ENCODE results near the gene NCF2.
"Not testable (repeated sequence)": the region's sequence is repeated elsewhere in the genome, so short reads cannot be mapped to it uniquely, and the experiment has no call there.

NCF2 gene, protein sequence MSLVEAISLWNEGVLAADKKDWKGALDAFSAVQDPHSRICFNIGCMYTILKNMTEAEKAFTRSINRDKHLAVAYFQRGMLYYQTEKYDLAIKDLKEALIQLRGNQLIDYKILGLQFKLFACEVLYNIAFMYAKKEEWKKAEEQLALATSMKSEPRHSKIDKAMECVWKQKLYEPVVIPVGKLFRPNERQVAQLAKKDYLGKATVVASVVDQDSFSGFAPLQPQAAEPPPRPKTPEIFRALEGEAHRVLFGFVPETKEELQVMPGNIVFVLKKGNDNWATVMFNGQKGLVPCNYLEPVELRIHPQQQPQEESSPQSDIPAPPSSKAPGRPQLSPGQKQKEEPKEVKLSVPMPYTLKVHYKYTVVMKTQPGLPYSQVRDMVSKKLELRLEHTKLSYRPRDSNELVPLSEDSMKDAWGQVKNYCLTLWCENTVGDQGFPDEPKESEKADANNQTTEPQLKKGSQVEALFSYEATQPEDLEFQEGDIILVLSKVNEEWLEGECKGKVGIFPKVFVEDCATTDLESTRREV

DNA sequence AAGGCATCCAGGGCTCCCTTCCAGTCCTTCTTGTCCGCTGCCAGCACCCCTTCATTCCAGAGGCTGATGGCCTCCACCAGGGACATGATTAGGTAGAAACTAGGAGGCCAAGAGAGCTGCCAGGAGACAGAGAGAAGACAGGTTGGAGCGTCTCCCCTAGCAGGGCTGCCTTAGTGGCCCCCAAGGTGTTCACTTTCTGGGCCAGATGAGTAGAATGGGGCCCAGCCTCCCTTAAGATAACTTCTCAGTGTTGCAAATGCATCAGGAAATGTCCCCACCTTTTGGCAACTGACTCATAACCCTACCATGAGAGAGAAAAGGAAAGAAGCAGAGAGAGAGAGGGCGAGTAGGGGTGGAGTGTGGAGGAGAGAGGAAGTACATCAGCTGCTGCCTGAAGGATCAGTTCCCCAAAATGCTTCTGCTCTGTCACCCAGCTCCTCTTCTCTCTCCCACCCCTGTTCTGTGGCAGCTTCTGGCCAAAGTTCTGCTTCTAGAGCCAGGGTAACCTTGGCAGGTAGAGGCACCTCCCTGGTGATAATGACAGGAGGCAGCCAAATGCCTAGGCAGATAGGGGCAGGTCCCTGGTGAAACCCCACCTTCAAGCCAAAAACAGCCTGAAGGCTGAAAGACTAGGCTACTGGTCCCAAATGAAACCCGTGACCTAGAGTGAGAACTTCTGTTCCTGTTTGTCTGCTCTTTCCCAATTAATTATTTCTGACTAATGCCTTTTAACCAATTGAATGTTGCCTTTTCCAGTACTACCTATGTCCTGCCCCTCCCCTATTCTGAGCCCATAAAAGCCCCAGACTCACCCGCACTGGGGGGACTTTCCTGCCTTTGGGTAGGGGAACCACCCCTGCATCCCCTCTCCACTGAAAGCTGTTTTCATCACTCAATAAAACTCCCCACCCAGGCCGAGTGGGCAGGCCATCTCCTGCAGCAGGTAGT, at the start of gene NCF2:
Gene NCF2, minus strand, starts transcription at position 216 of the 948 bp plus-strand sequence. Its CDS starts 130 bp downstream, at position 86.
- DNase-seq: no peak

DNA sequence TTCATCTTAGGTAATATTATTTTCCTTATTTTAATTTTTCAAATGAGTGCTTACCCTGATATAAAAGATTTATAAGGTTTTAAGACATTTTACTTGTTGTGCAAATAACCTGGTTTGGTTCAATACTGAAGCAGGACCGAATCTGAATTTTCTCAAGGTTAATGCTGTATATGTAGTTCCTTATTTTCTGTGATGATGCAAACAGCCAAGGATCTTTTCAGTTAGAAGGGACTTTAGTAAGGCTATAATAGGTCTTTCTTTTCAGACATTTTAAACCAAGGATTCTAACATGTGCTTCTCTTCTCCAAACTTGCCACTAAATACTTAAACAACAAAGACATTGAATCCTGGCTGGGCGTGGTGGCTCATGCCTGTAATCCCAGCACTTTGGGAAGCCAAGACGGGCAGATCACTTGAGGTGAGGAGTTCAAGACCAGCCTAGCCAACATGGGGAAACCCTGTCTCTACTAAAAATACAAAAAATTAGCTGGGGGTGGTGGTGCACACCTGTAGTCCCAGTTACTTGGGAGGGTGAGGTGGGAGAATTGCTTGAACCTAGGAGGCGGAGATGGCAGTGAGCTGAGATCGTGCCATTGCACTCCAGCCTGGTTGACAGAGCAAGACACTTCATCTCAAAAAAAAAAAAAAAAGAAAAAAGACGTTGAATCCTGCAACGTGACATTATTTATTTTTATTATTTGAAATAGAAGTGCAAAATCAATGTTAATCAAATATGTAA, 48.6 kb upstream of the NCF2 start:
- no peak for DNase-seq

DNA sequence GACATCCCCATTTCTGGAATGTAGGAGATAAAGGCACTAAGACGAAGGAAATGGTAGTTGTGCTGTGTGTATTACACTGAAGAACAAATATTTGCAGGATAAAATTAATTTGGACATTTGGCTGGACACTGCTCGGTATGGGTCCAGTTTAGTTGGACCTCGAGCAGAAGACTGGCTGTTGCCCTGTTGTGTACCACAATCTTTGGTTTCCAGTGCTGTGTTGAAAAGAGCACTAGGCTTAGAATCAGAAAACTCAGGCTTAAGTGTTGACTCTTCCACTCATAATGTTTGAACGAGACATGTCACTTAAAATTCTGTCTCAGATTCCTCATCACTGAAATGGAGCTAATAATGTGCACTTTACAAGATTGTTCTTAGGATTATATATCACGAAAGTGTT, 46.5 kb upstream of the NCF2 start:
- no peak for DNase-seq

DNA sequence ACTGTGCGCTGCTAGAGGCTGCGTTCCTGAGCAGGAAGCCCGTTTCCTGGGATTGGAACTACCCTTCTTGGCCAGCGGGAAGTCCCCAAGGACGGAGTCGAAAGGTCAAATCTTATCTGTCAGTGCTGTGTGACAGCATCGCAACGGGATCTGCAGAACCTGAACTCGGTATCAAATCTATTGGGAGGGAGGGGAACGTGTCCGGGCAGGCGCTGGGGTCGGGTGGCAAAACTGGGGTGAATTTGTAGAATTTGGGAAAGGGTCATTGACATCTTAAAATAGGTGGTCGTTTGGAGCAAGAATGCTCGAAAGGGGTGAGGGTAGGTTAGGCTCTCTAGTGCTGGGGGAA, 46.0 kb upstream of the NCF2 start:
- DNase-seq: no peak

DNA sequence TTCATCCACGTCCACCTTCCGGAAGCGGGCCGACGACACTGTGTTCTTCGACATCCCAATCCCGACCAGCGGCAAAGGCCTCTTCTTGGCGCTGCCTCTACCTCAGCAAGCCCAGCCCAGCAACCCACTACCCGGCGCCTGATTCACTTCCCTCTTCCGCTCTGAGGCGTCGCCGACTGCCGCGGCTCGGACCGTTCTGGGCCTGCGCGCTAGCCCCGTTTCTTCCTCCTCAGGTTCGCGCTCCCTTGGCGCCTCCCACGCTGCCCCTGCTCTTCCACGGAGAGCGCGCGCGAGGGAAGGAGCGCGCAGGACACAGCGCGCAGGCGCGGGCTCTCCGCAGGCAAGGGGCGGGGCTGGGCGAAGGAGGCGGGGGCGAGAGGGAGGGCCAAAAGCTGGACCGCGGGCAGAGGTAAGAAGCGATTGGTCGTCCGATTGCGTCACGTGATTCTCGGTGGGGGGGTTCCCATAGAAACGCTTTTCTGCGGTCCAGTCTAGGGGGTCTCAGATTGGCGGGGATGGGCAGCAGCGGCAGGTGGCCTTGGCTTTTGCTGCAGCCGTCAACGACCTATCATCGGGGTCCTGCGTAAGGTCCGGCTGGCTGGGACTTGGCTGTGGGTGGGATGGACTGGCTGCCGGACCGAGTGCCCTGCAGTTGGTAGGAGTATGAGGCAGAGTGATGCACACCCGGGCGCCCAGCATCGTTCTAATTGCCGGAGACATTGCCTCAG, 45.5 kb upstream of the NCF2 start, which contains the start of gene ARPC5:
Gene ARPC5, minus strand, starts transcription at position 178 of the 728 bp plus-strand sequence. Its CDS starts 124 bp downstream, at position 54.
- DNase-seq: peak; percentile 98

DNA sequence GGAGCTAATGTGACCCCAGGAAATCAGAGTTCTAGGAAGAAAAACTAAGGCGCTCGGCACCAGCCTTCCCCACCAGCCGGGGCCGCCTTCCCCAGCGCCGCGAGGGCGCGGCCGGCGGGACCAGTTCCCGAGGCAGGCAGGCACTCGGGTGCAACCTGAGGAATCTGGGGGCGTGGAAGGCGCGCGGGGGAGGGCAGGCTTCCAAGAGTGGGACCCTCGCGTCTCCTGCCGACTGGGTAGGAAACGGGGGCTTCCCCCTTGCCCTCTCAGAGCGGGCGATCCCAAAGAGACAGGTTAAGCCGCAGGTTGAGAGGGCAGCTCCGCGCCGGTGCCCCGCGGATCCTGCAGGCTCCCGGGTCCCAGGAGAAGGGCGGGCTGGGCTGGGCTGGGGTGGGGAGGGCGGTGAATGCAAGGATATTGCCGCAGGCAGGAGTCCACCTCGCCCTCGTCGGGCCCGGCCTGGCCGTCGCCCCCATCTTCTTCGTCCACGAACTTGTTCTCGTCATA, 44.9 kb upstream of the NCF2 start:
- DNase-seq: peak; percentile 43

DNA sequence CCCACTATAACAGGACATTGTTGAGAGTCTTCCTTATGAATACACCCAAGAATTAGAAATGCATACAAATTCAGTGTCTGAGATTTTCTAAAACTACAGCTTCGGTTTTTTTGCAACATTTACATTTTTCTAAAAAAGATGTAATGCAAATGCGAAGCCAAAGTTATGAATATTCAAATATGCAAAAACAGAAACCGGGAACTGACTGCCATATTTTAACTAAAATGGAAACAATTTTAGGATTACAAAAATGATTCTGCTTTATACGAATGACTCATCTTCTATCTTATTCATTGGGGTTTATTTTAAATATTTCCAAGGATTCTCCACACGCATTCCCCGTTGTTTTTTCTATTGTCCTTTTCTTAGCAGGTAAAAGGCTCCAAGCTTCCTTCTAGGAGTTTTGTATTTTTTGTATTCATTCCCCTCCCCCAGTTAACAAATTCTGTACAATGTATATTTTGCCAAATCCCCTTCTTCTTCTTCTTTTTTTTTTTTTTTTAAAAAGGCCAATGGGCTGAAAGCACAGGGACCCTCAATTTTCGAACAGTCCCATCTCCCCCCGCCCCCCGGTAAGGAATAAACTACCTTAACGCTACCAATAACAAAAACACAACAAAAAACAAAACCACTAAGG, 44.3 kb upstream of the NCF2 start:
- no peak for DNase-seq

DNA sequence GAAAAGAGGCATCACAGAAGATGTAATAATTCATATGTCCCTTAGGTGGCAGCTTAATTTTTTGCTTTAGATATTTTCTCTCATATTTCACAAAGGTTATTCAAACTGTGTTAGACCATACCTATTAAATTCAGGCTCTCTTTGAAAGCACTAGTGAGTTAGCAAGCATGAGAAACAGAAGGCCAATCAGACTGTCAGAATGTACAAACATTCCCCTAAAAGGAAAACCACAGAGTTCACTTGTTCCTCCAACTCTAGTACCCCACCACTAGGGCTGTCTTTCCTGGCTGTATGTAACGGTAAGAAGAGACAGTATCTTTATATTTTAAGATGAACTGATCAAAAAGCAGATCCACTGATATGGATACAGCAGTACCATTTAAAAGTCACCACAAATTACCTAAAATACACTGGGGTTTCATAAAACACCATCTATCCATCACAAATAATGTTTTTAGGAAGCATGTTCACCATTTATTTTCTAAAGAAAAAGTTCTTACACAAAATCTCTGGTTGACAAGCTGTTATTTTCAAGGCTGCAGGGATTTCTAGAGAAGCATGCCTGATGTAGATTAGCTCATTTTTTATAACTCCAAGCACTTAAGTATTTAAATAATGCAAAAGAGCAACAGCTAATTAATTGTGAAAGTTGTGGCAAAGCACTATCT, 43.6 kb upstream of the NCF2 start:
- DNase-seq: no peak

DNA sequence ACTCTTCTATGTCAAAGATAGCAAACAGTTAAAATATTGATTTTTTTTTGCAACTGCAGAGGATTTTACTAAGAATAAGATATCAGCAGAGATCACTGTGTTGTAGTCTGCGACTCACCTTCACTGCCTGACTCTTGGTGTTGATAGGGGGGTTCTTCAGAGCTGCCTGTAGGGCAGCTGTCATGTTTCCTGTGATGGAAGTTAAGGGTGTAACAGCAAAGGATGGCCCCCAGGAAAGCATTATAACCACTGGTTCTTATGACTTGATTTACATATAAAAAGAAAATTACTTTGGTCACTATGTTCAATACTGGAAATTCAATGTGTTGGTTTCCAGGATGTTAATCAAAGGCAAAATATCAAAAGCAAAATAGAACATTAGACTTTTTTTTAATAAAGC, 42.7 kb upstream of the NCF2 start:
- no peak for DNase-seq

DNA sequence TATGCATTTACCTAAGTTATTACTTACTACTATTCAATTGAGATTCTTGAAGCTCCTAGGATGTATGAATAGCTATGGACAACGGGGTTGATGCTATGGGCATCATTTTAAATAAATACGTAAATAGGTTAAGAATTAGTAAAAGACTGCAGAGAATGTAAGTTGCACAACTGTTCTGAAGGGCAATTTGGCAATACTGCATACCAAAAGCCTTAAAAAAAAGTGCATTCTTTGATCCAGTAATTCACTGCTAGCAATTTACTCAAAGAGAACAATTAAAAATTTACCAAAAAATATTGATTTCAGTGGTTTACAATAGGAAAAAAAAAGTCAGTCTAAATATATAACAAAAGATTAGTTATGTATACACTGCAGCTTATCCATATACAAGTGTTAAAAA, 41.9 kb upstream of the NCF2 start:
- DNase-seq: no peak

DNA sequence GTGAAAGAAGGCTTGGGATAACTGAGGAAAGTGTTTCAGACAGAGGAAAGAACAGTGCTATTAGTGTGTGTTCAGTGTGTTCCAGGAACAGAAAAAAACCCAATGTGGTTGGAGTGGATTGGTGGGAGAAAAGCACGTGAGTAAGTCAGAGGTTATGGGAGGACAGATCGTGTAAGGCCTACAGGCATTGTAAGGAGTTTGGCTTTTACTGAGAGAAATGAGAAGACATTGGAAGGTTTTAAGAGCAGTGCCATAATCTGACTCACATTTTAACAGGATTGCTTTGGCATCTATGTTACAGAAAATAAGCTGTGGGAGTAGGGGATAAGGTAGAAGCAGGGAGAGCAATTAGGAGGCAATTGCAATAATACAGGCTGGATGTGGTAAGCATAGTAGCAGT, 40.5 kb upstream of the NCF2 start:
- no peak for DNase-seq

DNA sequence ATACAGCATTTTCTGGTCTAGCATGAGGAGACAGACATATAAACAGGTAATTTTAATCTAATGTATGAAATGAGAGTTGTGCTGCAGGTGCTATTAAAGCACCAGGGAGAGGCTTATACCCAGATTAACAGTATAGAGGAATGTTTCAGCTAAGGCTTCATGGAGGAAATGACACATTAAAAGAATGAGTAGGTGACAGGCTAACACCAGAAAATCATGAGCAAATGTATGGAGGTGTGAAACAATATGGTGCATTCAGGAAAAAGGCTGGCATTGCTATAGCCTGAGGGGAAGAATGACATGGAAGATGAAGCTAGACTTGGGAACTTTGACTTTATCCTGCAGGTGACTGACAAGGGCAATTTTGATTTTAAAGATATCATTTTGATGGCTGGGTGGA, 38.3 kb upstream of the NCF2 start:
- DNase-seq: no peak

DNA sequence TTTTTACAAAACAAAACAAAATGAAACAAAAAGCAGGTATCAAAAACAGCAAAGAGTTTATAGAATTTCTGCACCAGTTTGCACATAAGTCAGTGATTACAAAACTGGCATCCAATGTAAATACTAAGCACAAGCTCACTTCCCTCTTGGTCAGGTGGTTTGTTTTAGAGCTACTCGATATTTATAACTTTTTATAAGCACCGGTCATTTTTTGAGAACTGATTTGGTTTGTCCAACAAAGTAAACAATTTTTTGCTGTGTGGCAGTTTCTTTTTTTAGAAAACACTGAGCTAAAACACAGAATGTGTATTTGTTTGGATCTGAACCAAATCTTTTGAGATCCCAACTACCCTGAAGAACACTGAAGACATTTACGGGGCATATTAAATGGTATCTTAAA, 36.0 kb upstream of the NCF2 start:
- not testable (repeated sequence) for DNase-seq

DNA sequence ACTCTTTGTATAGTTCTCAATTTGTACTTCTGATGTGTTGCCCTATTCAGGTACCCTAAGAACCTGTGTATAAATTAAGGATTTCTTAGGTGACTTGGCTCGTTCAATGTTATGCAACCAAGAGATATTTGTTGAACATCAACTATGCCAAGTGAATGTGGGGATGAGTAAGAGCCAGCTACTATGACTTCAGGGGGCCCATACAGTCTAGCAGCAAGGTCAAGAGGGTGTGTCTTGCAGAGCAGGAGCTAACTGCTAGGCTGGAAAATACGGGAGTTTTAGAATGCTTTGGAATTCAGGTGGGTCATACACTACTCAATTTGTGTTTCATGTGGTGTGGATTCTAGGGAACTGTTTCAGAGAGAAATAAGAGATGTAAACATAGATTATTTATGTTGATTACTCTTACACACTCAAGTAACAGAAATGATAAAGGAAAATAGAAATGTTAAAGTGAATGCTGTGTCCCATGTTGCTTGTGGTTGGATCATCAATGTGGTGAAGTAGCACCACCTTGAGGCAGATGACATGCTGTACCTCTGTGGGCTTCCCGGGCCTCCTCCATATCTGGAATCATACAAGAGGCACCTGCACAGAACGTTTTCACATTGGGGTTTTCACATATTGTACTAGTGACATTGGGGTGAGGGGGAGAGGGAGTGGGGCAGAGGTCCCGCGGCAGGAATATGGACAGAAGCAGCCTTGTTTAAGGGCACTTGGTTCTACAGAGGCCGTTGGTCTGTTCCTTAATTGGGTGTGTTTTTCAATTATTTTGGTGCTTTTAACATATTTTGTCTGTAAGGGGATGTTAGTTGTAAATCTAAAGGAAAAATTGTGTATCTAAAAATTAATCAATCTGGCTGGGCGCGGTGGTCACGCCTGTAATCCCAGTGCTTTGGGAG, 32.9 kb upstream of the NCF2 start:
- DNase-seq: peak; percentile 37

DNA sequence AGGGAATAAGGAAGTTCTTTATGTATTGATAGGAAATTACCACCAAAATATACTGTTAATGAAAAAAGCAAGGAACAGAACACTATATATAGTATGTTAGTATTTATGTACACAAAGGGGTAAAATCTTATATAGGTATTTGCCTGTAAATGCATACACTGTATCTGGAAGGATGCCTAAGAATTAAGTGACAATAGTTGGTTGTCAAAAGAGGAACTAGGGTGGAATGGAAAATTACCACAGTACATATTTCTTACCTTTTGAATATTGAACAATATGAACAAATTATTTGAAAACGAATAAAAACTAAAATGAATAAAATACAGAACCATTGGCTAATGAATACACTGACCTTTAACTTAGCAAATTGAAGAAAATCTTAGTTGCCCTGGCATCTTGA, 31.8 kb upstream of the NCF2 start:
- DNase-seq: no peak

DNA sequence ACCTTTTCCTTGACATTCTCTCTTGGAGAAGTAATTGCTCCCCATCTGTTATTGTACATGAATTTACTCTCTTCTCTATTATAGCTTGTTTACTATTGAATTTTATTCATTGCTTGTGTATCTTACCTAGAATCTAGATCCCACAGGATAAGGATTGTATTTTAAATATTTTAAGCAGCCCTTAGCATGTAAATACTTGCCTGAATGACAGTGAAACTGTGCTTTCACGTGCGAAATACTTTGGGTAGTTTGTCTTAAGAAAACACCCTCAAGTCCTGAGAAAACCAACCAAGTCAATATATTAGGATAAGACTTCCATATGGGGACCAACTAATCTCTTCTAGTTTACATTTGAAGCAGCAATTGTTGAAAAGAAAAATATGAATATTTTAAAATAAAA, 30.1 kb upstream of the NCF2 start:
- no peak for DNase-seq

DNA sequence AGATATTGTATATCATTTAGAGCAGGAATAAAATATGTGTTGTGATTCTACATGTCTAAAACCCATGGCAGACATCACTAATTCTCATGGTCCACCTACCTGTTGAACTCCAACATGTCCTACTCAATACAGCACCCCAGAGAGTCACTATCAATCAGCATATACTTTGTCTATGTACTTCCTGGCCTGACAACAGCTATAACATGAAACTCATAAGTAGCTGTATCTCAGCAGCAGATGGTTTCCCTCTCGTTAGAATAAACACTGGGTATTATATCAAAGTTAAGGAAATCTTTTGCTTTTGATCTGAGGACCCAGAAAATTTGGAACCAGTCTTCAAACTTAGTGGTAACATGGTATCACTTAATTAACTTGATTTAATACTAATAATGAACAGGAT, 29.5 kb upstream of the NCF2 start:
- no peak for DNase-seq

DNA sequence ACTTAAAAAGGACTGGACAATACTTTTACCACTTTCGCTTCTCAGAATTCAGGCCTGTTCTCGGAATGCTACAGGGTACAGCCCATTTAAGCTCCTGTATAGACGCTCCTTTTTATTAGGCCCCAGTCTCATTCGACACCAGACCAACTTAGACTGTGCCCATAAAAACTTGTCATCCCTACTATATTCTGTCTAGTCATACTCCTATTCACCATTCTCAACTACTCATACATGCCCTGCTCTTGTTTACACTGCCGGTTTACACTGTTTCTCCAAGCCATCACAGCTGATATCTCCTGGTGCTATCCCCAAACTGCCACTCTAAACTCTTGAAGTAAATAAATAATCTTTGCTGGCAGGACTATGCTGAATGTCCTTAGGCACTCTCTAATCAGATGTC, 27.9 kb upstream of the NCF2 start:
- DNase-seq: not testable (repeated sequence)

DNA sequence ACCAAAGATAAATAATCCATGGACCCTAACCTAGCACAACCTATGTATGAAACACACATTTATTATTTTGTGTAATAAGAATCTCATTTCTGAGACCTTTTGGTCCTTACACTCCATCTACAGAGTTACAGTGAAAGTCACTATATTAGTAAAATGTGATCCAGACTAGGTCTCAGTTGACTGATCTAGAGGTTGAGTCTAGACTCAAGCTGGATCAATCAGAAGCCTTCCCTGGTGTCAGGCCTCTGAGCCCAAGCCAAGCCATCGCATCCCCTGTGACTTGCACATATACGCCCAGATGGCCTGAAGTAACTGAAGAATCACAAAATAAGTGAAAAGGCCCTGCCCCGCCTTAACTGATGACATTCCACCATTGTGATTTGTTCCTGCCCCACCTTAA, 22.7 kb upstream of the NCF2 start:
- not testable (repeated sequence) for DNase-seq

DNA sequence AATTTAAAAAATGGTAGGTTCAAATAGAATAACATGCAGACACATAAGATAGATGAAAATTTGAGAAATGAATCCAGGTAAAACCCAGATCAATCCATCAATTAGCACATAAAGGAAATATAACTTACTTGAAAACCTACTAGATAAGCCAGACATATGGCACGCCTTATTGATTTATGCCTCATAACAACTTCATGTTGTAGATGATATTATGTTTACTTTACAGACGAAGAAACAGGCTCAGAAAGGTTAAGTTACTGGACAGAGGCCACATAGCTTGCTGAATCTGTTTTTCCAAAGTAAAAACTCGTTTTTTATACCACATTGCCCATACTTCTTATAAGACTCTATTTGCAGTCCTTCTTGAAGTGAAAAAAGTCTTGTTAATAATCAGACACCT, 22.1 kb upstream of the NCF2 start:
- DNase-seq: no peak
